ENCODE measurements around the gene ZNF106.

Gene ZNF106

DNA sequence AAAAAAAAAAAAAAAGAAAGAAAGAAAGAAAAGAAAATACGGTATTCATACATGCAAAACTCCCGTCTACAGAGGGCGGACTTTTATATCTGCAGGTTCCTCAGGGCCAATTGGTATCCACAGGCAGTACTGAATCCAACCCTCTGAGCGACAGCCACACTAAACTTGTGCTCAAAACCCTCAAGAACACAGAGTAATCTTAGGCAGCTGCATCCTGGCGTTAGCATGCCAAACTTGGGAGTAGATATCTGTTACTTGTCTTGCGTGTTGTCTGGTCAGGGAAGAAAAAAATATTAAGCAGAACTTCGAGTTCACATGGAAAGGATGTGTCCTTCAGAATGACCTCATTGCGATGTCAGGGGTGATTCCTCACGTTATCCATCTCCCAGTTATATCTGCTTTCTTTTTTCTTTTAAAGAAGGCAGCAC is 17.3 kb upstream of the ZNF106 start:
- no peak overlapping the region for H3K4me3 ChIP-seq (ENCODE audit: low read length)
- DNase-seq (ENCODE audit: low read depth): no peak
- TF ChIP-seq, protein P1, sequence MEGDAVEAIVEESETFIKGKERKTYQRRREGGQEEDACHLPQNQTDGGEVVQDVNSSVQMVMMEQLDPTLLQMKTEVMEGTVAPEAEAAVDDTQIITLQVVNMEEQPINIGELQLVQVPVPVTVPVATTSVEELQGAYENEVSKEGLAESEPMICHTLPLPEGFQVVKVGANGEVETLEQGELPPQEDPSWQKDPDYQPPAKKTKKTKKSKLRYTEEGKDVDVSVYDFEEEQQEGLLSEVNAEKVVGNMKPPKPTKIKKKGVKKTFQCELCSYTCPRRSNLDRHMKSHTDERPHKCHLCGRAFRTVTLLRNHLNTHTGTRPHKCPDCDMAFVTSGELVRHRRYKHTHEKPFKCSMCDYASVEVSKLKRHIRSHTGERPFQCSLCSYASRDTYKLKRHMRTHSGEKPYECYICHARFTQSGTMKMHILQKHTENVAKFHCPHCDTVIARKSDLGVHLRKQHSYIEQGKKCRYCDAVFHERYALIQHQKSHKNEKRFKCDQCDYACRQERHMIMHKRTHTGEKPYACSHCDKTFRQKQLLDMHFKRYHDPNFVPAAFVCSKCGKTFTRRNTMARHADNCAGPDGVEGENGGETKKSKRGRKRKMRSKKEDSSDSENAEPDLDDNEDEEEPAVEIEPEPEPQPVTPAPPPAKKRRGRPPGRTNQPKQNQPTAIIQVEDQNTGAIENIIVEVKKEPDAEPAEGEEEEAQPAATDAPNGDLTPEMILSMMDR (IDR thresholded peaks at IDR 0.05; ENCODE audit: insufficient read depth, low read depth, low read length, missing control alignments): no peak

DNA sequence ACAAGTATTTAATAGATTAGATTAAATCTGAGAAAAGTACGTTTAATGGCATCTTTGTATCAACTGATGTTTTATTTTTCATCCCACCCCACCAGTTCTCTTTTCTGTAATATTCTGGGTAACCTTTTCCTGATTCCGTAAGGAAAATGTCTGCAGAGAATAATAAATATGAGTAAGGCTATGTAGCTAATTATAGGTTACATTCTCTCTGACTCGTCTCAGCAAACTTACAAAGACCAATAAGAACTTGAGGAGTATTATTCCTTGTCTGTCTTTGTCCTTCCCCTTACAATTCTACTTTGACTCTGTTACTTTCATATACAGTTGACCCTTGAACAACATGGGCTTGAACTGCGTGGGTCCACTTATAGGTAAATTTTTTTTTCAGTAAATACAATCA is 16.6 kb upstream of the ZNF106 start:
- H3K4me3 ChIP-seq (ENCODE audit: low read length): no peak overlapping the region
- peak; percentile 7 for DNase-seq (ENCODE audit: low read depth)
- TF ChIP-seq, protein P1 (IDR thresholded peaks at IDR 0.05; ENCODE audit: insufficient read depth, low read depth, low read length, missing control alignments): no peak

DNA sequence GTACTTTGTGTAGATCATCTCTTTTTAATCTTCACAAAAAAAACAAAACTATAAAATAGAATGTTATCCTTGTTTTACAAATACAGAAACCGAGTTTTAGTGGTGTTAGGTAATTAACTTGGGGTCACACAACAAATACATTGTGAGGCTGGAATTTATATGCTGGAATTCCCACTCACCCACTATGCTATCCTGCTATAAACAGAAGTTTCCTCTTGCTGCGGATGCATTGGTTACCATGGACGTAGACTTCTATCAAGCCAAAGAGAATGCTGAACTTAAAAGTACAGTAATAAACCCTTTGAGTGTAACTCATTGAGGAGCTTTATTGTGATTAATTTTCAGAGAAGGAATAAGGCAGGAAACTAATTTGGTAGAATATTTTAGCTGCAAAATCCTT is 13.7 kb upstream of the ZNF106 start:
- DNase-seq (ENCODE audit: low read depth): no peak
- TF ChIP-seq, protein P1 (IDR thresholded peaks at IDR 0.05; ENCODE audit: insufficient read depth, low read depth, low read length, missing control alignments): no peak
- H3K4me3 ChIP-seq (ENCODE audit: low read length): no peak overlapping the region

DNA sequence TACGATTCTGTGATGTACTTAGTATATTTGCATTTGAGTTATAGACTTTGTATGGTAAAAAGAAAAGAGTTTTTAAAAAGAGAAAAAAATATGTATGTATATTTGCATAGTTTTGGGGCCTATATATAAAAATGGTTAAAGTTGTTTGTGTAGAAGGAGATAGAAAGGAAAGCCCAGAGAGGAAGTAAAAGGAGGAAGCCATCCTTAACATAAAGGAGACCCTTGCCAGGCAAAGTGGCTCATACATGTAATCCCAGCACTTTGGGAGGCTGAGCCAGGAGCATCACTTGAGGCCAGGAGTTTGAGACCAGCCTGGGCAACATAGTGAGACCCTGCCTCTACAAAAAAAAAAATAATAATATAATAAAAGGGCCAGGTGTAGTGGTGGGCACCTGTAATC is 12.9 kb upstream of the ZNF106 start:
- DNase-seq (ENCODE audit: low read depth): no peak
- no peak overlapping the region for H3K4me3 ChIP-seq (ENCODE audit: low read length)
- TF ChIP-seq, protein P1 (IDR thresholded peaks at IDR 0.05; ENCODE audit: insufficient read depth, low read depth, low read length, missing control alignments): no peak

- no peak overlapping the region for H3K4me3 ChIP-seq (ENCODE audit: low read length)
- no peak for DNase-seq (ENCODE audit: low read depth)
- TF ChIP-seq, protein P1 (IDR thresholded peaks at IDR 0.05; ENCODE audit: insufficient read depth, low read depth, low read length, missing control alignments): no peak
These were observed 11.5 kb upstream of the ZNF106 start for GRCh38 chr15:42502477-42502876.

DNA sequence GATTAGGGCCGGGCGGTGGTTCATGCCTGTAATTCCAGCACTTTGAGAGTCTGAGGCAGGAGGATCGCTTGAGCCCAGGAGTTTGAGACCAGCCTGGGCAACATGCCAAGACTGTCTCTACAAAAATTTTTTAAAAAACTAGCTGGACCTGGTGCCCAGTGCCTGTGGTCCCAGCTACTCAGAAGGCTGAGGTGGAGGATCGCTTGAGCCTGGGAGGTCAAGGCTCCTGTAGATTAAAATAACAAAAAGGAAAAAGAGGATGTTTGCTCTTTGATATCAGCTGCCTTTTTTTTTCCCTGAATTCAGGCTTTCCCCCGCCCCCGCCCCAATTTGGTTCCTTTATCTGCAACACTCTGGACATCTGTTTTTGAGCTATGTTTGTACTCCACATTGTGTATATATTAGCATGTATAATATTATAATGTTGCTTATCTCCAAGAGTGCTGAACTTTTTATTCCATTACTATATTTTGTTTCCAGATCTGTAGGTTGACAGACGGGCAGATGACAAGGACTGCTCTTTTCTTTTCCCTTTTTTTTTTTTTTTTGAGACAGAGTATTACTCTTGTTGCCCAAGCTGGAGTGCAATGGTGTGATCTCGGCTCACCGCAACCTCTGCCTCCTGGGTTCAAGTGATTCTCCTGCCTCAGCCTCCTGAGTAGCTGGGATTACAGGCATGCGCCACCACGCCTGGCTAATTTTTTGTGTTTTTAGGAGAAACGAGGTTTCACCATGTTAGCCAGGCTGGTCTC is 9.1 kb upstream of the ZNF106 start:
- no peak overlapping the region for H3K4me3 ChIP-seq (ENCODE audit: low read length)
- TF ChIP-seq, protein P1 (IDR thresholded peaks at IDR 0.05; ENCODE audit: insufficient read depth, low read depth, low read length, missing control alignments): no peak
- no peak for DNase-seq (ENCODE audit: low read depth)

Measured in epithelial cell of esophagus (primary cell).